VCaP (cell line): ENCODE measurements around the gene HOXD4.

Source experiments
- H3K27ac ChIP-seq: fragments of 450-650 bp; 2 replicates; pipeline ENCODE4 v1.5.1; 2017
- TF ChIP-seq, protein P1 (sequence below): fragments of 450-650 bp; conservative IDR thresholded peaks from 2 replicates; pipeline ENCODE4 v1.5.1; 2017; ENCODE audit warnings: mild to moderate bottlenecking, moderate library complexity

Gene HOXD4

DNA sequence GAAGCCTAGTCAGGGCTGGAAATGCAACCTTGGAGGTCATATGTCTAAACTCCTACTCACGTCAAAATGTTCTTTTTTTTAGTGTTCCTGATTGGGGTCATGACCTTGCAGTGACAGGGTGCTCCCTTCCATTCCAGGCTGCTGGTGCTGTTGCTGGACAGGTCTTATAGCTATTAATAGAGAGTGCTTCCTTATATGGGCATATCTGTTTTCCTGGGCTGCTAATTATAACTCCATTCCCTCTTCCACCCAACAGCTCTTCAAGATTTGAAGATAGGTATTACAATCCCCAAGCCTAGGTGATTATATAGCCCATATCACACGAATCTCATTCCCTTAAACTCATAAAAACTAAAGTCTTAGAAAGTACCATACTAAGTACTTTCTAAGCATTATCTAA lies 18.4 kb downstream of the HOXD4 start:
- TF ChIP-seq, protein P1, sequence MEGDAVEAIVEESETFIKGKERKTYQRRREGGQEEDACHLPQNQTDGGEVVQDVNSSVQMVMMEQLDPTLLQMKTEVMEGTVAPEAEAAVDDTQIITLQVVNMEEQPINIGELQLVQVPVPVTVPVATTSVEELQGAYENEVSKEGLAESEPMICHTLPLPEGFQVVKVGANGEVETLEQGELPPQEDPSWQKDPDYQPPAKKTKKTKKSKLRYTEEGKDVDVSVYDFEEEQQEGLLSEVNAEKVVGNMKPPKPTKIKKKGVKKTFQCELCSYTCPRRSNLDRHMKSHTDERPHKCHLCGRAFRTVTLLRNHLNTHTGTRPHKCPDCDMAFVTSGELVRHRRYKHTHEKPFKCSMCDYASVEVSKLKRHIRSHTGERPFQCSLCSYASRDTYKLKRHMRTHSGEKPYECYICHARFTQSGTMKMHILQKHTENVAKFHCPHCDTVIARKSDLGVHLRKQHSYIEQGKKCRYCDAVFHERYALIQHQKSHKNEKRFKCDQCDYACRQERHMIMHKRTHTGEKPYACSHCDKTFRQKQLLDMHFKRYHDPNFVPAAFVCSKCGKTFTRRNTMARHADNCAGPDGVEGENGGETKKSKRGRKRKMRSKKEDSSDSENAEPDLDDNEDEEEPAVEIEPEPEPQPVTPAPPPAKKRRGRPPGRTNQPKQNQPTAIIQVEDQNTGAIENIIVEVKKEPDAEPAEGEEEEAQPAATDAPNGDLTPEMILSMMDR: no peak
- no peak overlapping the region for H3K27ac ChIP-seq

DNA sequence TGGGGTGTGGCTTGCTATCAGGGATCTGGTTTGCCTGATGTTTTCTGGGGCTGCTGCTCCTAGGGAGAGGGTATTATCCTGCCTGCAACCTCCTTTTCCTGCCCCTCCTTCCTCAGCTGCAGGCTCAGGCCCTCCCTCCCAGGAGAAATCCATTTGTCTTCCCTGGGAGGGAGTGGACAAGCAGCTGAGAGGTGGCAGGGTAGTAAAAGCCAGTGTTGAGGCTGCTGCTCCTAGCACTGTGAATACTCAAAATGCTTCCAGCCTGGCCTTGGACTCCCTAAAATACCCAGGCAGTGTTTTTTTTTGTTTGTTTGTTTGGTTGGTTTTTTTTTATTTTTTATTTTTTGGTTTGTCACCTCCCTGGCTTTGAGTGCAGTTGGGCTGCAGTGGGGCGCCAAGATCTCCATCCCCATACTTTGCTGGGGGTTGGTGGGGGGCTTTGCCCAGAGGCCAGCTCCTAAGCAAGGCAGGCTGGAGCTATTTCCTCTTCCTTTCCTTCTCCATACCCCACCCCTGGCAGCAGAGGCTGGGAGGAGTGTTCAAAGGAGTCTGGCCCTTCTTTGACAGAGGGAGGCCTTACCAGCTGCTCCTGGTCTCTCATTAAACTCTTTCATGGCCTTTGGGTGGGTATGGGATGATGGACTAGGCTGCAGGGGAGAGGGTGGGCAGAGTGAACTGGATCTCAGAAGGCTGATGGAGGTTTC lies 19.4 kb downstream of the HOXD4 start:
- H3K27ac ChIP-seq: no peak overlapping the region
- TF ChIP-seq, protein P1: no peak

DNA sequence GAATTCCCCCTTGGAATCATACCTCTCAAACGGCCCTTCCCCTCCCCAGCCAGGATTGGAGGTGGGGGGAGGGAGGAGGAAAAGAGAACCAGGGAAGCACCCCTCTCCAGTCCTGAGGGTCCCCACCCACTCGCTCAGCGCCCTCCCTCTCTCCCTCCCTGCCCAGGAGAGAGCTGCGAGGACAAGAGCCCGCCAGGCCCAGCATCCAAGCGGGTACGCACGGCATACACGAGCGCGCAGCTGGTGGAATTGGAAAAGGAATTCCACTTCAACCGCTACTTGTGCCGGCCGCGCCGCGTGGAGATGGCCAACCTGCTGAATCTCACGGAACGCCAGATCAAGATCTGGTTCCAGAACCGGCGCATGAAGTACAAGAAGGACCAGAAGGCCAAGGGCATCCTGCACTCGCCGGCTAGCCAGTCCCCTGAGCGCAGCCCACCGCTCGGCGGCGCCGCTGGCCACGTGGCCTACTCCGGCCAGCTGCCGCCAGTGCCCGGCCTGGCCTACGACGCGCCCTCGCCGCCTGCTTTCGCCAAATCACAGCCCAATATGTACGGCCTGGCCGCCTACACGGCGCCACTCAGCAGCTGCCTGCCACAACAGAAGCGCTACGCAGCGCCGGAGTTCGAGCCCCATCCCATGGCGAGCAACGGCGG lies 20.1 kb downstream of the HOXD4 start:
- H3K27ac ChIP-seq: no peak overlapping the region
- TF ChIP-seq, protein P1: no peak

DNA sequence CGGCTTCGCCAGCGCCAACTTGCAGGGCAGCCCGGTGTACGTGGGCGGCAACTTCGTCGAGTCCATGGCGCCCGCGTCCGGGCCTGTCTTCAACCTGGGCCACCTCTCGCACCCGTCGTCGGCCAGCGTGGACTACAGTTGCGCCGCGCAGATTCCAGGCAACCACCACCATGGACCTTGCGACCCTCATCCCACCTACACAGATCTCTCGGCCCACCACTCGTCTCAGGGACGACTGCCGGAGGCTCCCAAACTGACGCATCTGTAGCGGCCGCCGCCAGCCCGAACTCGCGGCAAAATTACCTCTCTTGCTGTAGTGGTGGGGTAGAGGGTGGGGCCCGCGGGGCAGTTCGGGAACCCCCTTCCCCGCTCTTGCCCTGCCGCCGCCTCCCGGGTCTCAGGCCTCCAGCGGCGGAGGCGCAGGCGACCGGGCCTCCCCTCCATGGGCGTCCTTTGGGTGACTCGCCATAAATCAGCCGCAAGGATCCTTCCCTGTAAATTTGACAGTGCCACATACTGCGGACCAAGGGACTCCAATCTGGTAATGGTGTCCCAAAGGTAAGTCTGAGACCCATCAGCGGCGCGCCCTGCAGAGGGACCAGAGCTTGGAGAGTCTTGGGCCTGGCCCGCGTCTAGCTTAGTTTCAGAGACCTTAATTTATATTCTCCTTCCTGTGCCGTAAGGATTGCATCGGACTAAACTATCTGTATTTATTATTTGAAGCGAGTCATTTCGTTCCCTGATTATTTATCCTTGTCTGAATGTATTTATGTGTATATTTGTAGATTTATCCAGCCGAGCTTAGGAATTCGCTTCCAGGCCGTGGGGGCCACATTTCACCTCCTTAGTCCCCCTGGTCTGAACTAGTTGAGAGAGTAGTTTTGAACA lies 20.9 kb downstream of the HOXD4 start:
- H3K27ac ChIP-seq: no peak overlapping the region
- TF ChIP-seq, protein P1: no peak

DNA sequence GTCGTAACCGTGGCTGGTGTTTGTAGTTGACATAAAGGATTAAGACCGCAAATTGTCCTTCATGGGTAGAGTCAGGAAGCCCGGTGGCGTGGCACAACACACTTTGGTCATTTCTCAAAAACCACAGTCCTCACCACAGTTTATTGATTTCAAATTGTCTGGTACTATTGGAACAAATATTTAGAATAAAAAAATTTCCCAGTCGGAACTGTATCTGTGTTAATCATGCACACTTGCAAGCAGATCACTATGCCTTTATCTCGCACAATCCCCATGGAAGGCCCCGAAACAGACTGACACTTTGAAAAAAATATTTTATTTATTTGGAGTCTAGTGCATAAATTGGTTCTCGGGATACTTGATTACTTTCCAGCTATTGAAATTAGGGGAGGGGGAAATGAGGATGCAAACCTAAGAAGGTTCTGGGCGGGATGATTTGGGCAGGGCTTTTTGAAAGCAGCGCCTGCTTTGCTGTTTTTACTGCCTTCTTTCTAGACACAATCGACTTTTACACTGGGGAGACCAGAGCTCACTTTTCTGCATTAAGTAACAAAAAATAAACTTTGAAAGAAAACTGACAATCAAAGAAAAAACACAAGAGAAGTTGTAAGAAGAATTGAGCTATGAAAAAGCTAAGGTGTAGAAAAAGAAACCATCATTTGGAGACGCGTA lies 21.7 kb downstream of the HOXD4 start:
- TF ChIP-seq, protein P1: no peak
- H3K27ac ChIP-seq: no peak overlapping the region

DNA sequence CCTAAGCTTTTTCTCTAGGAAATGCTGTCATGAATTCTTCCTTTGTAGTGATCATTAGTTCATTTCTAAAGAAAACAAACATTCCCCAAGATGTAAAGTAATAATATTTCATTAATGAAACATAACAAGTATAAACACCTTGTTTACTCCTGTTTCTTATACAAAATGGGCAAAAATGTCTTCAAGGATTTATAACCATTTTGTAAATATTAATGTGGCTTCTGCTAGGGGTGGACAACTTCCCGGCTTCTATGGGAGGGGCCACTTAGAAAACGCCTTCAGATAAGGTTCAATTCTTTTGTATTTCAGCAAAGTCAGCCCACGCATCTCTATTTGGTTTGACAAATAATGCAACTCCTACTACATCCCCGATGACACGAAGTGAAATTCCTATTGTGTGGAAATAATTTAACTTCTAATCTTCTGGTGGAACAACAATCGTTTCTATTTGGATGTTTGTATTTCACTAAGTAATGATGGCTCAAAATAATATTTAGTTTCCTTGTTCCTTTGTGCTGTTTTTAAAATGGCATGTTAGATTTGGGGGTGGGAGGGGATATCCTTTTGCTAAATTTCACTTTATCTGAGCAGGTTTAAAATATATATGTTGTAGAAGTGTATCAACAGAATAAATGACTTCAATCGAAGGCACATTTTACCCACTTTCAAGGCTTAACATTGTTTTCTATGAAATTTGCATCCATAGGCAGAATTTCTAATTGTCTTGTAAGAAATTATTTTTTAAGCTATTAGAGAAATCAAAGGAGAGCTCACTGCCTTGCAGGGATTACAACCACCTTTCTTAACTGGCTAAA lies 22.4 kb downstream of the HOXD4 start:
- TF ChIP-seq, protein P1: no peak
- H3K27ac ChIP-seq: no peak overlapping the region
